HCT116 (cell line): ENCODE results near the gene ENO2. TPM values are rescaled to one million over a fixed set of nuclear protein-coding genes. Genes with fewer than 3 reads are reported as not detected.

Experiments used
- ATAC-seq: fragments of 200-7000 bp; cut with Tn5 transposase; 2 replicates; pipeline ENCODE4 v1.9.1; 2020; ENCODE audit warnings: mild to moderate bottlenecking, moderate library complexity
- BruUV-seq: library from RNA; stranded (reverse); fragments of 400-500 nt; replicated peaks from 2 replicates; lab custom pipeline; 2021; lab: Mats Ljungman, UMichigan
- CTCF ChIA-PET: fragments of 300-600 bp; sonication (Branson Sonifier 250); formaldehyde crosslinking; loops from one replicate; lab custom pipeline; 2021; ENCODE audit warnings: antibody characterized with exemption; lab: Charles Lee
- POLR2A ChIA-PET: fragments of 300-600, 350-600 bp; sonication (Branson Sonifier 250); formaldehyde crosslinking; loops from one replicate; lab custom pipeline; 2021; ENCODE audit warnings: antibody characterized with exemption; lab: Charles Lee
- RAD21 ChIA-PET, 2 experiments: fragments of 300-600 bp; sonication (Branson Sonifier 250); formaldehyde crosslinking; loops; one replicate each; lab custom pipeline; 2023; ENCODE audit warnings: low total read pairs in 2 of 2; ENCODE audit not compliant: uncharacterized antibody in 2 of 2, unreplicated experiment in 2 of 2, low non-redundant PET in 1 of 2; lab: Charles Lee
- DNase-seq: peaks from one replicate; pipeline ENCODE4 v3.0.0-alpha.2; 2010; ENCODE audit warnings: low read depth, low spot score
- H2AFZ ChIP-seq: fragments of 200-600 bp; shearing (Covaris generic), sonication (generic); 2 replicates; pipeline ENCODE4 v1.6.1; 2017; ENCODE audit warnings: low read depth, mixed run types, mixed read lengths, antibody characterized with exemption, low read length; ENCODE audit not compliant: poor library complexity, severe bottlenecking
- H3K27ac ChIP-seq: 2 replicates; pipeline ENCODE4 v1.5.1; 2012; ENCODE audit warnings: low read depth, low read length
- H3K27me3 ChIP-seq: fragments of 200-600 bp; sonication (generic); 2 replicates; pipeline ENCODE4 v1.6.1; 2016; ENCODE audit warnings: mixed run types, low read length, mixed read lengths; ENCODE audit not compliant: insufficient read depth
- H3K36me3 ChIP-seq, 2 experiments: fragments of 200-500 bp in 1 of 2; fragments of 200-600 bp in 1 of 2; sonication (Bioruptor generic) in 1 of 2; sonication (generic) in 1 of 2; 2 replicates each; pipeline versions ENCODE4 v1.5.1 to v1.6.1; 2014 to 2016; ENCODE audit warnings: low read length in 2 of 2, inconsistent platforms in 1 of 2, mixed read lengths in 1 of 2, mixed run types in 1 of 2; ENCODE audit not compliant: insufficient read depth in 2 of 2, control insufficient read depth in 1 of 2
- H3K4me1 ChIP-seq, 2 experiments: fragments of 200-600 bp in 1 of 2; sonication (generic) in 1 of 2; 2 replicates each; pipeline versions ENCODE4 v1.5.1 to v1.6.1; 2012 to 2017; ENCODE audit warnings: low read length in 2 of 2, inconsistent platforms in 1 of 2, mild to moderate bottlenecking in 1 of 2, mixed read lengths in 1 of 2, mixed run types in 1 of 2, moderate library complexity in 1 of 2; ENCODE audit not compliant: insufficient read depth in 2 of 2, control insufficient read depth in 1 of 2
- H3K4me2 ChIP-seq: fragments of 200-600 bp; sonication (generic); 2 replicates; pipeline ENCODE4 v1.6.1; 2017; ENCODE audit warnings: mixed run types, low read length, mixed read lengths
- H3K4me3 ChIP-seq, 2 experiments: fragments of 200-600 bp in 1 of 2; sonication (generic) in 1 of 2; replicated peaks in 1 of 2; 2 replicates each; pipeline ENCODE4 v1.5.1; 2011 to 2016; ENCODE audit warnings: low read length in 2 of 2, control low read depth in 1 of 2, low read depth in 1 of 2, mild to moderate bottlenecking in 1 of 2, mixed read lengths in 1 of 2, mixed run types in 1 of 2
- H3K79me2 ChIP-seq: fragments of 200-600 bp; sonication (generic); 2 replicates; pipeline ENCODE4 v1.6.1; 2017; ENCODE audit warnings: mild to moderate bottlenecking, mixed run types, low read length, moderate library complexity, mixed read lengths; ENCODE audit not compliant: insufficient read depth
- H3K9ac ChIP-seq: fragments of 200-600 bp; sonication (generic); 2 replicates; pipeline ENCODE4 v1.6.1; 2016; ENCODE audit warnings: low read length, mixed read lengths
- H3K9me2 ChIP-seq: fragments of 200-600 bp; sonication (generic), shearing (Covaris generic); 2 replicates; pipeline ENCODE4 v1.6.1; 2017; ENCODE audit warnings: mixed run types, mild to moderate bottlenecking, moderate library complexity; ENCODE audit not compliant: insufficient read depth
- H3K9me3 ChIP-seq, 2 experiments: fragments of 200-500 bp in 1 of 2; fragments of 200-600 bp in 1 of 2; sonication (Bioruptor generic) in 1 of 2; sonication (generic) in 1 of 2; 2 replicates each; pipeline ENCODE4 v1.6.1; 2014 to 2017; ENCODE audit warnings: low read length in 2 of 2, mixed read lengths in 2 of 2, inconsistent platforms in 1 of 2, low read depth in 1 of 2, mild to moderate bottlenecking in 1 of 2, mixed run types in 1 of 2, moderate library complexity in 1 of 2; ENCODE audit not compliant: control insufficient read depth in 1 of 2, insufficient read depth in 1 of 2
- H4K20me1 ChIP-seq: fragments of 200-600 bp; sonication (generic), shearing (Covaris generic); 2 replicates; pipeline ENCODE4 v1.6.1; 2017; ENCODE audit warnings: mixed run types, mild to moderate bottlenecking, moderate library complexity; ENCODE audit not compliant: insufficient read depth
- CBX3 ChIP-seq: IDR thresholded peaks from 2 replicates; pipeline ENCODE4 v1.6.1; 2012; ENCODE audit warnings: low read depth
- CEBPB ChIP-seq: IDR thresholded peaks from 2 replicates; pipeline ENCODE4 v1.6.1; 2012; ENCODE audit warnings: low read depth
- EGR1 ChIP-seq: IDR thresholded peaks from 2 replicates; pipeline ENCODE4 v1.6.1; 2012; ENCODE audit warnings: low read depth
- ELF1 ChIP-seq: IDR thresholded peaks from 2 replicates; pipeline ENCODE4 v1.6.1; 2012; ENCODE audit warnings: low read depth, borderline replicate concordance
- EZH2 ChIP-seq: fragments of 200-600 bp; sonication (generic); IDR thresholded peaks from 2 replicates; pipeline ENCODE4 v1.6.1; 2017; ENCODE audit warnings: antibody characterized with exemption, mixed run types
- EZH2phosphoT487 ChIP-seq: fragments of 200-600 bp; IDR thresholded peaks from 2 replicates; pipeline ENCODE4 v1.6.1; 2018; ENCODE audit warnings: antibody characterized with exemption, borderline replicate concordance
- FOSL1 ChIP-seq: IDR thresholded peaks from 2 replicates; pipeline ENCODE4 v1.6.1; 2012; ENCODE audit warnings: low read depth
- POLR2A ChIP-seq: IDR thresholded peaks from 2 replicates; pipeline ENCODE4 v1.7.0; 2011; ENCODE audit warnings: borderline replicate concordance; ENCODE audit not compliant: insufficient read depth, insufficient read length; ENCODE audit errors: extremely low read depth
- RAD21 ChIP-seq: IDR thresholded peaks from 2 replicates; pipeline ENCODE4 v1.6.1; 2012; ENCODE audit warnings: low read depth, mild to moderate bottlenecking
- TCF7L2 ChIP-seq: IDR thresholded peaks from 2 replicates; pipeline ENCODE4 v1.7.0; 2011; ENCODE audit warnings: borderline replicate concordance, inconsistent platforms; ENCODE audit not compliant: insufficient read depth, insufficient read length; ENCODE audit errors: extremely low read depth
- YY1 ChIP-seq: IDR thresholded peaks from 2 replicates; pipeline ENCODE4 v1.6.1; 2011; ENCODE audit warnings: low read length, low read depth, moderate library complexity, mild to moderate bottlenecking; ENCODE audit not compliant: insufficient replicate concordance; ENCODE audit errors: extremely low read depth
- ZNF274 ChIP-seq: fragments of 200-500 bp; sonication (Bioruptor generic); IDR thresholded peaks from 2 replicates; pipeline ENCODE4 v1.6.1; 2014; ENCODE audit warnings: mild to moderate bottlenecking, low read depth, low read length, inconsistent platforms
- intact Hi-C: fragments of 100-400 bp; cut with micrococcal nuclease; formaldehyde crosslinking; loops from 2 replicates; pipeline ENCODE4 v1.10.0; 2022
- total RNA-seq: library from RNA; stranded (reverse); gene quantifications from one replicate; pipeline ENCODE4 v1.2.1, GENCODE V29; 2021; ENCODE audit not compliant: unreplicated experiment
- TF ChIP-seq, protein P1 (sequence below): IDR thresholded peaks from 2 replicates; pipeline ENCODE4 v1.6.1; 2011; ENCODE audit warnings: mild to moderate bottlenecking, low read length, moderate library complexity; ENCODE audit not compliant: insufficient replicate concordance; ENCODE audit errors: extremely low read depth
- TF ChIP-seq, protein P2 (sequence below): IDR thresholded peaks from 2 replicates; pipeline ENCODE4 v1.6.1; 2012
- TF ChIP-seq, protein P3 (sequence below): IDR thresholded peaks from 2 replicates; pipeline ENCODE4 v1.6.1; 2012; ENCODE audit warnings: low read depth

Gene ENO2
- total RNA-seq, 1 experiment from 2014 or later, result 117 TPM

DNA sequence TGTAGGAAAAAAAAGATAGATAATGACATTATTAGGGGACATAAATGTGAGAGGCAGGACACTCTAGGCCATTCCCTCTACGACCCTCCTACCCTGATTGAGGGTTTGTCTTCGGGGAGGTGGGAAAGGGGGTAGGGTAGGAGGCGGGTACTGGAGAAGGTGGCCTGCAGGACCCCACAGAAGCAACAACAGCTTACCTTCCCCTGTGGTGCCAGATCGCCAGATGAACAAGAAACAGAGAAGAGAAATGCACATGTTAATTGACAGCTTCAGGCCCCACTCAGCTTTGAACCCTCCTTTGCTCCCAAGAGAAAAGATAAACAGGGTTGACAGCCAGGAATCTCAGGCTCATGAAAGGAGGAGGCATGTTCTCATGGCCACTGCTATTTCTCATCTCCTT, 51.3 kb downstream of the ENO2 start:
- TF ChIP-seq TCF7L2, result no peak
- no peak for TF ChIP-seq ELF1
- TF ChIP-seq, protein P1, sequence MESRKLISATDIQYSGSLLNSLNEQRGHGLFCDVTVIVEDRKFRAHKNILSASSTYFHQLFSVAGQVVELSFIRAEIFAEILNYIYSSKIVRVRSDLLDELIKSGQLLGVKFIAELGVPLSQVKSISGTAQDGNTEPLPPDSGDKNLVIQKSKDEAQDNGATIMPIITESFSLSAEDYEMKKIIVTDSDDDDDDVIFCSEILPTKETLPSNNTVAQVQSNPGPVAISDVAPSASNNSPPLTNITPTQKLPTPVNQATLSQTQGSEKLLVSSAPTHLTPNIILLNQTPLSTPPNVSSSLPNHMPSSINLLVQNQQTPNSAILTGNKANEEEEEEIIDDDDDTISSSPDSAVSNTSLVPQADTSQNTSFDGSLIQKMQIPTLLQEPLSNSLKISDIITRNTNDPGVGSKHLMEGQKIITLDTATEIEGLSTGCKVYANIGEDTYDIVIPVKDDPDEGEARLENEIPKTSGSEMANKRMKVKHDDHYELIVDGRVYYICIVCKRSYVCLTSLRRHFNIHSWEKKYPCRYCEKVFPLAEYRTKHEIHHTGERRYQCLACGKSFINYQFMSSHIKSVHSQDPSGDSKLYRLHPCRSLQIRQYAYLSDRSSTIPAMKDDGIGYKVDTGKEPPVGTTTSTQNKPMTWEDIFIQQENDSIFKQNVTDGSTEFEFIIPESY, result no peak
- TF ChIP-seq, protein P2, sequence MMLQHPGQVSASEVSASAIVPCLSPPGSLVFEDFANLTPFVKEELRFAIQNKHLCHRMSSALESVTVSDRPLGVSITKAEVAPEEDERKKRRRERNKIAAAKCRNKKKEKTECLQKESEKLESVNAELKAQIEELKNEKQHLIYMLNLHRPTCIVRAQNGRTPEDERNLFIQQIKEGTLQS, result no peak
- no peak for TF ChIP-seq ZNF274
- TF ChIP-seq CBX3, result no peak
- no peak for TF ChIP-seq CEBPB
- no peak for TF ChIP-seq YY1
- TF ChIP-seq EZH2, result no peak
- TF ChIP-seq FOSL1, result no peak
- no peak for TF ChIP-seq EGR1
- TF ChIP-seq EZH2phosphoT487, result no peak
- no peak for TF ChIP-seq RAD21
- TF ChIP-seq, protein P3, sequence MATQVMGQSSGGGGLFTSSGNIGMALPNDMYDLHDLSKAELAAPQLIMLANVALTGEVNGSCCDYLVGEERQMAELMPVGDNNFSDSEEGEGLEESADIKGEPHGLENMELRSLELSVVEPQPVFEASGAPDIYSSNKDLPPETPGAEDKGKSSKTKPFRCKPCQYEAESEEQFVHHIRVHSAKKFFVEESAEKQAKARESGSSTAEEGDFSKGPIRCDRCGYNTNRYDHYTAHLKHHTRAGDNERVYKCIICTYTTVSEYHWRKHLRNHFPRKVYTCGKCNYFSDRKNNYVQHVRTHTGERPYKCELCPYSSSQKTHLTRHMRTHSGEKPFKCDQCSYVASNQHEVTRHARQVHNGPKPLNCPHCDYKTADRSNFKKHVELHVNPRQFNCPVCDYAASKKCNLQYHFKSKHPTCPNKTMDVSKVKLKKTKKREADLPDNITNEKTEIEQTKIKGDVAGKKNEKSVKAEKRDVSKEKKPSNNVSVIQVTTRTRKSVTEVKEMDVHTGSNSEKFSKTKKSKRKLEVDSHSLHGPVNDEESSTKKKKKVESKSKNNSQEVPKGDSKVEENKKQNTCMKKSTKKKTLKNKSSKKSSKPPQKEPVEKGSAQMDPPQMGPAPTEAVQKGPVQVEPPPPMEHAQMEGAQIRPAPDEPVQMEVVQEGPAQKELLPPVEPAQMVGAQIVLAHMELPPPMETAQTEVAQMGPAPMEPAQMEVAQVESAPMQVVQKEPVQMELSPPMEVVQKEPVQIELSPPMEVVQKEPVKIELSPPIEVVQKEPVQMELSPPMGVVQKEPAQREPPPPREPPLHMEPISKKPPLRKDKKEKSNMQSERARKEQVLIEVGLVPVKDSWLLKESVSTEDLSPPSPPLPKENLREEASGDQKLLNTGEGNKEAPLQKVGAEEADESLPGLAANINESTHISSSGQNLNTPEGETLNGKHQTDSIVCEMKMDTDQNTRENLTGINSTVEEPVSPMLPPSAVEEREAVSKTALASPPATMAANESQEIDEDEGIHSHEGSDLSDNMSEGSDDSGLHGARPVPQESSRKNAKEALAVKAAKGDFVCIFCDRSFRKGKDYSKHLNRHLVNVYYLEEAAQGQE, result no peak
- TF ChIP-seq POLR2A, result no peak
- ChIA-PET POLR2A (interaction anchor here (1.3 to 9.9 kb wide), 2 partner anchors 19 to 94 kb away, joined by 4 to 269 read pairs; partner anchors contain the start of genes C12orf57 and RNU7-1), CTCF (no interaction called here), RAD21 (no interaction called here)
- no peak for DNase-seq
- H3K79me2 ChIP-seq, result peaks cover 75% of the 10 kb centered on the region
- H3K4me2 ChIP-seq, result peak overlapping the region; percentile 87
- no peaks in the 10 kb centered on the region for H3K9me3 ChIP-seq
- intact Hi-C loops, result loop anchor here (1.0 to 2.0 kb wide), 2 partner anchors 41 to 92 kb away; partner anchors contain the start of gene SPSB2
- no peaks in the 10 kb centered on the region for H3K27me3 ChIP-seq
- H3K9me2 ChIP-seq, result no peaks in the 10 kb centered on the region
- peak overlapping the region; percentile 97 for H3K27ac ChIP-seq
- H3K4me1 ChIP-seq, result peaks cover 34 to 74% of the 10 kb centered on the region in 2 experiments
- BruUV-seq, result no TSS peak
- peaks cover 8% of the 10 kb centered on the region; the same call in 1 of the 2 replicates for H4K20me1 ChIP-seq
- peak overlapping the region; percentile 100 for H3K9ac ChIP-seq
- peaks cover 21 to 39% of the 10 kb centered on the region in 2 experiments; a peak in 2 of 4 replicates for H3K36me3 ChIP-seq
- no peak for ATAC-seq
- H2AFZ ChIP-seq, result no peak overlapping the region
- H3K4me3 ChIP-seq, result no peak overlapping the region
